GDM1 (cell line): Measurements from ENCODE around the gene CCDC177.
"Not testable (repeated sequence)": the region's sequence is repeated elsewhere in the genome, so short reads cannot be mapped to it uniquely, and the experiment has no call there.

ENCODE experiments used
- DNase-seq: peaks from one replicate; lab custom pipeline; 2025; lab: John Stamatoyannopoulos, UW

The CCDC177 gene

DNA sequence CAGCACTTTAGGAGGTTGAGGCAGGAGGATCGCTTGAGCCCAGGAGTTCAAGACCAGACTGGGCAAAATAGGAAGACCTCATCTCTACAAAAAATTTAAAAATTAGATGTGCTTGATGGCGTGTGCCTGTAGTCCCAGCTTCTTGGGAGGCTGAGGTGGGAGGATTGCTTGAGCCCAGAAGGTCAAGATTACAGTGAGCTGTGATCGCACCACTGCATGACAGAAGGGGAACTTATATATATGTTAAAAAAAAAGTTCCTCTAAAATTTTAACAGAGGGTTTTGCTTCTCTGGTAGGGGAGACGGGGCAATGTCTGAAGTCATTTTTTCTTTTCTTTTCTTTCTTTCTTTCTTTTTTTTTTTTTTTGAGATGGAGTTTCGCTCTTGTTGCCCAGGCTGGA, 24.8 kb upstream of the CCDC177 start:
- DNase-seq: not testable (repeated sequence)

DNA sequence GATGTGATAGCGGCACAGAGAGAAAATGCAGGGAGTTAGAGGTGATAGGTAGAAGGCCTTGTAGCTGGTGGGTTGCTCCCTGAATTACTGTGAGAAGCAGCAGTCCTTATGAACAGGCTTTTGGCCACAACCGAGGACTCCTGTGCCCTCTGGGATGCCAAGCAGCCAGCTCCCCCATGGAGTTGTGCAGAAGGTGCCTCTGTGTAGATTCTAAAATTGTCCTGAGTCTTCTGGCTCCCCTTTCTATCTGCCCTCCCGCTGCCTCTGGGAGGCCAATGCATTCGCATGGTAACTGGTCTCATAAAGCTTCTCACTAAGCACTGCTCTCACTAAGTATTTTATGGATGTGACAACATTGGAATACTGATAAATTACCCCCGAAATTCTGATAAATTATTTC, 20.7 kb upstream of the CCDC177 start:
- no peak for DNase-seq

DNA sequence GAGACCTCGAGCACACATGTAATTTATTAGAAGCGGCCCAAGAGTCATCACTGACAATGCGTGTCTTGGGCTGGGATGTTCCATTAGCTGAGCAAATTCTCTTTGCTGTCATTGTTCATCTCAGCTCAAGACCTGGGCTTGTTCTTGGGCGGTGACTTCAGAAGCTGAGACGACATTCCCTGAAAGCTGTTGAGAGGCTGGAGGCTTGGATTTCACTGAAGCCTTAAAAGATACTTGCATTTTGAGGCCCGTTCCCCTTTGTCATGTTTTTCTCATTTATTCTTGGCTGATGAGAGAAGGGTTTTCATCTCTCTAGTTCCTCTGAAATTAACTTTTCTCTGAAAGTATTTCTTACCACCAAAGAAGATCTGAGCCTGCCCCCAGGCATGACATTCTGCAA, 20.2 kb upstream of the CCDC177 start:
- DNase-seq: no peak

DNA sequence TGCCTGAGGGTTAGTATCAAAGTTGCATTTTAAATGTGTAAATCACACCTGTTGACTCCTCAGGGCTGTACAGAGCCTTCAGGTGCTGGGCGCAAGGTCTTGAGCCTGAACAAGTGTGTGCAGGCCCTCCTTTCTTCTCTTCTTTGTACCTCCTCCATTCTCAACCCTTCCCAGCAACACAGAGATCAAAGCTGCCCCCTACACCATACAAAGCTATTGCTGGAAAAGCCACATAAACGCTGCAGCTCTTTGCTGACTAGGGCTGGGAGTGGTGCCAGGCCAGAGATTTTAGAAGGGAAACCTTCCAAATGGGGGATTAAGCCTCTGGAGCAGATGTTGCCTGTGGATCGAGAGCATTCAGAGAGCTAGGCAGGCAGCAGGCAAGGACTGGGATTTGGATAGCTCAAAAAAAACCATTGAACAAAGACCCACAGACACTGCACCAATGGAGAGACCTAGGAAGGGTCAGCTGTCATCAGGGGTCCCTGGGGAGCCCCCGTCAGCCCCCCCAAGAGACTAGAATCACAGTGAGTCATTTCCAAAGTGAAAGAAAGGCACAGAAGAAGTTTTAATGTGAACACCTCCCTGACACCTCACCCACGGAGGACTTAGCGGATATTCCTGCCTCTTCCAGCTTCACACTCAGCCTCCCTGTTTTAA, 18.5 kb upstream of the CCDC177 start:
- no peak for DNase-seq

DNA sequence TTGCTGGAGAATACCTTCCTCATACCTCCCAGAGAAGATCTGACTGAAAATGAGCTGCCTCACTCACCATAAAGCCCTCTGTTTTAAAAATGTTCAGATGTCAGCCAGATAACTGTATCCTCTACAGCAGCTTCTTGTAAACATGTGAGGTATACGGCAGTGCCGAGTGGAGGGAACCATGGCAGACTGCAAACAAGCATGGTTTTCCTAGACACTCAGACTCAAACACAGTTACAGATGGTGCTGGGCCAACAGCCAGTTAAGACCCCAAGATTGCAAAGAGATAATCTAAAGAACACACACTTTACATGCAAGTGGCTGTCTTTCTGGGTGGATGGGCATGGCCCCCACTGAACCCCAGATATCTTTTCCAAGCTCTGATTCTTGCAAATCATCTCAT, 16.6 kb upstream of the CCDC177 start:
- no peak for DNase-seq

DNA sequence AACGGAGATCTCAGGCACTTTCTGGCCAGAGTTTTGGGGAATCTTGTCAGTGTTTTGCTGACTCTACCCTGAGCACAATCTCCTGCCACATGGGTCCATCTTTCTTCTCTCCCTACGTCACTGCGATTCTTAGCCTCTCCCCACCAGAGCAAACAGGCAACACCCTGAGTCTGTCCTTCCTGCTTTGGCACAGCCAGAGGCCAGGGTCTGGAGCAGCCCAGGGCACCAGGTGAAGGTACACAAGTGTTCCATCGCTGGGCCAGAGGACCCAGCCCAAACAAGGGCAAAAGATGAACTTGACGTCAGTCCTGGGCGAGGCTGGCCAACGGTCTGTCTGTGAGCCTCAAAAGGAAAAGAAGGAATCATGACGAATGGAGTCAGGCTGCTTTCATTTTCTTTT, 12.7 kb upstream of the CCDC177 start:
- no peak for DNase-seq

DNA sequence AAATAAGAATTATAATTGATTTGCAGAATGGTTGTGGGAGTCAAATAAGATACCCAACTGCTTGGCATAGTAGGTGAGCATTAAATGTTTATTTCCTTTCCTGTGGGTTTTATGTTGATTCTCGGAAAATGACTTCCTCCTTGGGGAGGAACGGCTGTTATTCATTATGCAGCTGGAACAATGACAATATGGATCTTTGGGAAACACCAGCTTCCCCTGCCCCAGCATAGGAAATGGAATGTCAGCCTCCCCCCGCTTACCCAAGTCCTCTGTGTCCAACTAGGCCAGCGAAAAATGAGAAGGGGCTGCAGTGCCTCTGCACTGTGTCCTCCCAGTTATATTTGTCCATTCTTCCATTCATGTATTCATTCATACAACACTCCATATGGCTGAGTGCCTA, 11.7 kb upstream of the CCDC177 start:
- DNase-seq: no peak

DNA sequence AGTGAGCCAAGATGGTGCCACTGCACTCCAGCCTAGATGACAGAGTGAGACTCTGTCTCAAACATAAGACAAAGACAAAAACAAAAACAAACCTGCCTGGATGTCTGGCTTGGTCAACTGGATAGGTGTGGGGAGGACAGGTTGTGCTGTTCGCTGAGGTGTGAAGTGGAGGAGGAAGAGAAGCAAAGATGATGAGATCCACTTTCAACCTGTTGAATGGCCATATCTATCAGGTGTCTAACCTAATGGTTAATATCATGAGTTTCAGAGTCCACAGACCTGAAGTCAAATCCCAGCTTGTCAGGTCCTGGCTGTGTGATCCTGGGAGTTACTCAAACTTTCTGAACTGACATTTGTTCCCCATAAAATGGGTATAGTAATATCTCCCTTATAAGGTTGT, 9.7 kb upstream of the CCDC177 start:
- DNase-seq: no peak

DNA sequence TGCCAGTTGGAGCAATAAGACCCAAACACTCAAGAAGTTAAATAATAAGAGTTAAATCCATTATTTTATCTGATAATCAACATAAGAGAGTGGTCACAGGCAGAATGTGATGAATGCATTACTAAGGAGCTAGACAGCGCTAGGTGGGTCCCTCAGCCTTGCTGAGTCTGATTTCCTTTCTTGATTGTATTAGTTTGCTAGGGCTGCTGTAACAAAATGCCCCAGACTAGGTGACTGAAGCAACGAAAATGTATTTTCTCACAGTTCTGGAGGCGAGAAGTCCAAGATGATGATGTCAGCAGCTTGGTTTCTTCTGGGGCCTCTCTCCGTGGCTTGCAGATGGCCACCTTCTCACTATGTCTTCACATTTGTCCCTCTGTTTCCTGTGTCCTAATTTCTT, 8.2 kb upstream of the CCDC177 start:
- no peak for DNase-seq

DNA sequence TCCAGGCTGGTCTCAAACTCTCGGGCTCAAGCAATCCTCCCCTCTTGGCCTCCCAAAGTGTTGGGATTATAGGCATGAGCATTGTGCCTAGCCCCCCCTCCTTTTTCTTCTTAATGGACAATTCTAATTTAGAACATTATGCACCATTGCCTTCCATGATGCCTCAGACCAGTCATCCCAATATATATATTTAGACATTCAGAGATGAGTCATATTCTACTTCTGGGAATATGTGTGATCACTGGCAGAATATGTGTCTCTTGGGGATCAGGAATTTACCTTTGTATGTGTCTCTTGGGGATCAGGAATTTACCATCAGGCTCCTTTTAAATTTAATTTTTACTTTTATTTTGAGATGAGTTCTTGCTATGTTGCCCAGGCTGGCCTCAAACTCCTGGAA, 7.5 kb upstream of the CCDC177 start:
- no peak for DNase-seq

DNA sequence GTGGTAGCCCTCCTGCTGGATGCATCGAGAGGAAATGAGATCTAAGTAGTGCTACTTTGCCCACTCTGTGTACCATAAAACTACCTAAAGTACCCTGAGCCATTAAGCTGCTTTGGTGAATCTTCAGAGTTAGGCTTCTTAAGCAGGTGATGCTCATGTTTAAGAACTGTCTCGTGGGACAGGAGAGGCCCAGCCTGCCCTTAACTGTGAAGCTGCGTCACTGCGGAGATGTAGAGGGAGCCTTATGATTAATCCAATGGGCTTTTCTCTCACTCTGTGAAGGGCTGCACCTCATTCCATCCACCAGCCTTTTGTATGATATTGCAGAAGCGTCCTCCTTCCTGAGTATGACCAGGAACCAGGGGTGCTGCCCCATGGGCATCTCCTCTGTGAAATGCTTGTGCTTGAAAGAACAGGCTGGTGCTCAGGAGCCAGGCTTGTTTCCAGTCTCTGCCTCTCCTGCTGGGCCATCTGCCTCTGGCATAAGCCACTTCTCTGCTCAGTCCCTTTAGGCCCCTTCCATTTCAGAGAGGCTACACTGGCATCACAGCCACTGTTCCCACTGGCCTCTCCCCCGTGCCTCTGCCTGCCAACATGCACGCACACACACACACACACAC, 6.8 kb upstream of the CCDC177 start:
- DNase-seq: no peak

DNA sequence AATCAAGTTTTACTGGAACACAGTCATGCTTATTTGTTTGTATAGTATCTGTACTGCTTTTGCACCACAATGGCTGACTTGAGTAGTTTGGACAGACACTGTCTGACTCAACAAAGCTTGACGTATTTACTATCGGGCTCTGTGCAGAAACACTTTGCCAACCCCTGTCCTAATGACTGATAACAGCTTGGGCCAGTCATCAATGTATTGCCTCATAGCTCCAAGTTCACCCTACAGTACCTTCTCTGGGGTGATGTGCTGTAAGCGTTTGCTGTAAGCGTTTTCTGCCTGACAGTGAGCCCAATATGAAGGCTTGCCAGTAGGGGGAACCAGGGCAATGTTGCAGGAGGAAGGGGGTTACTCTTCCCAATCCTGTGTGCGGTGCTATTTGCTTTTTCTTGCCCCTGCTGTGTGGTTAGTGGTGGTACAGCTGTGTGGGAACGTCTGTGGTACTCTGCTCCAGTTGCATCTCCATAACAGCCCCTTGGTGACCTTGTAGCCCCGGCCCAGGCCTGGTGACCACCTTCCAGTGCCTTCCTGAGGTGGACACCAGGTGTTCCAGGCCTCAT, 5.4 kb upstream of the CCDC177 start:
- no peak for DNase-seq

DNA sequence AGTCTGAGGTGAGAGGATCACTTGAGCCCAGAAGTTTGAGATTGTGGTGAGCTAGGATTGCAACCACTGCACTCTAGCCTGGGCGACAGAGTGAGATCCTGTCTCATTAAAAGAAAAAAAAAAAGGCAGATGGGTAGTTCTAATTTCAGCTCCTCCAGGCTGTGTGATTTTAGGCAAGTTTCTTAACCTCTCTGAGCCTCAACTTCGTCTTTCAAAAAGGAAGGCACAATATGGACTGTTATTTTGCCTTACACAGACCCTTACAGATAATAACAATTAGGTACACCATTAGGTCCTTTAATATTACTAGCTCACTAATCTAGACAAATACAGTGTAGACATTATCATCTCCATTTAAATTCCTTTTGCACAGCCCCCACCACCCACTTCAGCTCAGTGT, 4.8 kb upstream of the CCDC177 start:
- DNase-seq: no peak

DNA sequence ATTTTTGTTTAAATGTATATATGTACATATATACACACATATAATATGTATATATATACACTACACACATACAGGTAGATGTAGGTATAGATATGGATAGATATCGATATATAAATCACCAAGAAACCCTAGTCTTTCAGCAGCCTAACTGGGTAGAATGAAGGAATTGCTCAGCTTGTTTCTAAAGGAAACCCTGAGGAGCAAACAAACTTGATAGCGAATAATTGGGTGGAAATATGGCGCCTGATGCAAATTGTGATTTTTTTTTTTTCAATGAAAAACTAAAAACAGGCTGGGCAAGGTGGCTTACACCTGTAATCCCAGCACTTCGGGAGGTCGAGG, 254 bp upstream of the CCDC177 start:
- DNase-seq: no peak

DNA sequence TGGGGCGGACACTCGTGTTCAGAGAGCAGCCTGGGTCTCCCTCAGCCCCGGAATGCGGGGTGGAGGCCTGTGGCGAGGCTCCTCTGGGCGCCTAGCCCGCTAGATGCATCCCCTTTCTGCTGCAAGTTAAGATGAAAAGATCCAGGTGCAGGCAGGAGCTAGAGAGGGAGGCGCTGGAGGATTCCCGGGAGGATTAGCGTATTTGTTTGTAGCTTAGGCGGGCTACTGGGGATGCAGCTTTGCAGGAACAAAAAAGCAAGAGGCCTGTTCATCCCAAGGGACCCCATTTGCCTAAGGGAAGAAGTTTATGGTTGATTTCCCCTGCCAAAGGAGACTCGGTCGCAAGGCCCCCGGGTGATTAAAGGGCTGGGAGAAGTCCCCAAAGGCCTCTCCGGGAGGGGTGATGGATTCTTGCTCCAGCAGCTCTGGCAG, 824 bp downstream of the CCDC177 start:
- no peak for DNase-seq

DNA sequence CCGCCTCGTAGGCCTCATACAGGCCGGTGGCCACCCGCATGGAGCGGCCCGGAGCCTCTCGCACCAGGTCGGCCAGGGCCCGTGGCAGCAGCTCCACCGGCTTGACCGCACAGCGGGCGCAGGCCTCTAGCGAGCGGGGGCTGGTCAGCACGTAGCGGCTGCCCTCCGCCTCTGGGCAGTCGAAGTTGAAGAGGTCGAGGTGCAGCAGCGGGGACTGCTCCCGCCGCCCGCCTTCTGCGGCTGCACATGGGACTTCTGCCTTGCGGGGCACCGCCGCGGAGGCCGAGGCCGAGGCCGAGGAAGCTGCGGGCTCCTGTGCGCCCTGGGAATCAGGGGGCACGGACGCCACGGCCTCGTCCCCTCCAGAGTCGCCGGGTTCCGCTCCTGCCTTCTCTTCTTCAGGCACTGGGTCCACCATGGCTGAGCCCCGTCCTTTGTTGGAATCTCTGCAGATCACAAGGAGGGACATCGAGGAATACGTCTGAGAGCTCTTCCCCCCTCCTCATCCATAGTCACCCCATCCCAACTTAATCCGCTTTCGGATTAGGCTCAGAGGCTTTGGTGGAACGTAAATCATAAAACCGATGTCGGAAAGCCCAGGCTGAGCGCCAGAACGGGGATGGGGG, 1.4 kb downstream of the CCDC177 start:
- no peak for DNase-seq

DNA sequence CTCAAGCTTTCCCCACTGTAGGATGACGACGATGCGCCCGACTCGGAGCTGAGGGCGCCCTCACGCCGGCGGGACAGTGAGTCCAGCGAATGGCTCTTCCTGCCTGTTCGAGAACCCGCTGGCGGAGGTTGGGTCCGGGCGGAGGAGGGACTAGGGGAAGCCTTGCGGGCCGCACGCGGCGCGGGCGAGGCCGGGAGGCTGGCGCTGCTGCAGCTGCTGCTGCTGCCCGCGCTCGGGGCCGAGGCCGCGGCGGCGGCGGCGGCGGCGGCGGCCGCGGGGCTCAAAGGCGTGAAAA, 1.9 kb downstream of the CCDC177 start:
- DNase-seq: no peak

DNA sequence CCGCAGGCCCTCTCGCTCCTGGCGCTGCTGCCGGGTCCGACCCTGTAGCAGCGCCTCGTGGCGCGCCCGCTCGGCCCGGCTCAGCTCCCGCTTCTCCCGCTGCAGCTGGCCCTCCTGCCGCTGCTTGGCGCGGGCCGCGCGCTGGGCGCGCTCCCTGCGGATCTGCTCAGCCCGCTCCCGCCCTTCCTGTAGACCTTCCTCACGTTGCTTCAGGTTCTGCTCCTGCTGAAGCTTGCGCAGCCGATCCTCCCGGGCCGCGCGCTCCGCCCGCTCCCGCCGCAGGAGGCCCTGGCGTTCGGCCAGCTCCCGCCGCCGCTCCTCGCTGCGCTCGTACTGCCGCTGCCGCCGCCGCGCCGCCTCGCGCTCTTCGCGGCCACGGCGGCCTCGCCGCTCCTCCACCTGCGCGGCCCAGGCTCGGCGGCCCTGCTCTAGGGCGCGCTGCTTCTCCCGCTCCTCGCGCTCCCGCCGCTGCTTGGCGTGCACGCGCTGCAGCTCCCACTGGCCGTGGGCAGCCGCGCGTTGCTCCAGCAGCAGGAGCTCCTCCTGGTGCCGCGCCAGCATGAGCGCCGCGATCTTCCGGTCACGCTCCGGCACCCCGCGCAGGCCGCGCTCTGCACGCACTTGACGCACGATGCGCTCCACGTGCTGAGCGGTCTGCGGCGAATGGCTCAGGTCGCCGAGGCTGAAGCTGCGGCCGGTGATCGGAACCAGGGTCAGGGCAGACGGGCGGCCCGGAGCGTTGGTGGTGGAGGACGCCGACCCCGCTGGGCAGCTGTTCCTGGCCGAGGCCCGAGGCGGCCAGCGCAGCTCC, 2.4 kb downstream of the CCDC177 start:
- no peak for DNase-seq

DNA sequence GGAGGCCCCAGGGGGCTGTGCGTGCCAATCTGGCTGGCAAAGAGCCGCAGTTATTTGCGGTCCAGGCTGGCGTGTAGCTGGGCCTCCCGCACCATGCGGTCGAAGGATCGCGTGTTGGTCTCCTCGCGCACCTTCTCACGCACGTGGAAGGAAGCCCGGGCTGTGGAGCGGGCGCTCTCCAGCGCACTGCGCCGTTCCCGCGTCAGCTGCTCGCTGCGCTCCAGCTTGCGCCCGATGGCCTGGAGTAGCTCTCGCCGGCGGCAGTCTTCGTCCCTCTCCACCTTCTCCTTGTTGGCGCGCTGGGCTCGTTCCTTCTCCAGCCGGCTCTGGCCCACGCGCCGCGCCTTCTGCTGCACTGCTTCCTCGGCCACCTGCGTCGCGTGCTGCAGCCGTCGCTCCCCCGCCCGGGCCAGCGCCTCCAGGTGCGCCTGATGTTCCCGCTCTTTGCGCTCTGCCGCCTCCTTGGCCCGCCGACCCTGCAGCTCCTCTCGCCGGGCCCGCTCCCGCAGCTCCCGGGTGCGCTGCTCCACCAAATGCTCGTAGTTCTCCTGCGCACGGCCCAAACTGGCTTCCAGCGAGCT, 3.1 kb downstream of the CCDC177 start:
- no peak for DNase-seq

DNA sequence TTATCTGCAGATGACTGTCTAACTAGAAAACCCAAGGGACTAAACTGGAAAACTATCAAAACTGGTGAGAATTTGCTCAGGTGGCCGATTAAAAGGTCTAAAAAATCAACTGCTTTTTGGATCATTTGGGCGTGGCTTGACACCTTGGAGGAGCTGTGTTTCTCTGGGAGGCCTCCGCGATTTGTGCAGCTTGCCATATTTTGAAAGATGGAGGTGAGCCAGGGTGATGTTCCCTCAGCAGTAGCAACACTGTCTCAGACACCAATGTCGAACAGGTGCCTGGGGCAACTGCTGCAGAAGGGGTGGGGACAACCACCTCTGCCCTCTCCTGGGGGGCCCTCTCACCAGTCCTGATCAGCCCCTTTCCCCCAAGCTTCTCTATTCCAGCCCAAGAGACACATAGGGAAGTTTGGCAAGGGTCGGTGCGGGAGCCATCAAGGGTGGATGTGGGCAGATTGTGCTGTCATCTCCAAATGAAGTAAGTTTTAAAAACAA, 3.8 kb downstream of the CCDC177 start:
- DNase-seq: no peak

DNA sequence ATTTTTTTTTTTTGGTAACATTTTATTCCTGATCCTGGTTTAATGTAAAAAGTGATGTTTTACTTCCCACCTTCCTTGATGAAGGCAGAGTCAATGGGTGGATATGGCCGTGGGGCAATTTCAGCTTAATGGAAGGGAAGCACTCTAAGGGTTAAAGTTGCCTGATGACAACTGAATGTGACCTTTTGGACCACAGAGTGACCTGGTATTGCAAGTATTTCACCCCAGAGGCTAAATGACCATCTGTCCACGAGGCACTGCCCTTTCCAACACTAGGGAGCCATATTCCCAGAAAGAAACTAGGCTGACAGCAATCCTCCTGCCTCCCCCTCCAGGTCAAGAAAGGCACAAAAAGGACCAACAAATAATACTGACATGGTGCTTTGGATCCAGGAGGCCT, 4.8 kb downstream of the CCDC177 start:
- DNase-seq: no peak

DNA sequence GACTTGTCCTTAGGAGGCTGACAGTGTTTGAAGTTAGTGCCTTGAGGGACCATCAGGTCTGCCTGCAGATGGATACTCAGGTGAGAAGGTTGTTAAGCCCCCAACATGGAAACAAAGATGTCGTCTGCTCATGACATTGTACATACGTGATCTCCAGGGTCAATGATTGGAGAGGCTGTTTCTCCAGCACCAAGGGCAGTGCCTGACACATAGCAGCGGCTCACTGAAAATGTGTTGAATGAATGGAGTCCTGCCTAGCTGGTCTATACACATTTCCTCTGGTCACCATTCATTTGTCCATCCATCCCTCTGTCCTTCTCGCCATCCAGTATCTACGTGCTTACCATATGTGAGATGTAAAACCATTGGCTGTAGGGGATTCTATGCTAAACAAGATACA, 7.1 kb downstream of the CCDC177 start:
- no peak for DNase-seq
